Esophagus muscularis mucosa (tissue), 3 donors: ENCODE results near the gene PLS1.
"Not testable (repeated sequence)": the region's sequence is repeated elsewhere in the genome, so short reads cannot be mapped to it uniquely, and the experiment has no call there.

Experiments
- POLR2A ChIP-seq: fragments of 450-650 bp; IDR thresholded peaks from one replicate; pipeline ENCODE4 v1.6.1; 2017; ENCODE audit warnings: antibody characterized with exemption, moderate library complexity, mild to moderate bottlenecking, low read depth
- TF ChIP-seq, protein P1 (sequence below), 3 experiments: fragments of 200-600 bp in 2 of 3; fragments of 450-650 bp in 1 of 3; sonication (generic) in 2 of 3; IDR thresholded peaks; one replicate each; pipeline ENCODE4 v1.5.1; 2017 to 2019; ENCODE audit warnings: antibody characterized with exemption in 3 of 3, mild to moderate bottlenecking in 2 of 3, moderate library complexity in 1 of 3

DNA sequence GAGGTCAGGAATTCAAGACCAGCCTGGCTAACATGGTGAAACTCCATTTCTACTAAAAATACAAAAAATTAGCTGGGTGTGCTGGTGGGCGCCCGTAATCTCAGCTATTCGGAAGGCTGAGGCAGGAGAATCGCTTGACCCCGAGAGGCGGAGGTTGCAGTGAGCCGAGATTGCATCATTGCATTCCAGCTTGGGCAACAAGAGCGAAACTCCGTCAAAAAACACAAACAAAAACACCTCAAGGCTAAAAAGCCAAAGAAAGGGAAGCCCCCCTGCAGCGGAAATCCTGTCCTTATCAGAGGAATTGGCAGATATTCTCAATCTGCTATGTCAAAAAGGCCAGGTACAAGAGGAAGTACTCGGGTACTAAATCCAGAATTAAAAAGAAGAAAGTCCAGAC, 15.1 kb upstream of the PLS1 start:
- TF ChIP-seq, protein P1, sequence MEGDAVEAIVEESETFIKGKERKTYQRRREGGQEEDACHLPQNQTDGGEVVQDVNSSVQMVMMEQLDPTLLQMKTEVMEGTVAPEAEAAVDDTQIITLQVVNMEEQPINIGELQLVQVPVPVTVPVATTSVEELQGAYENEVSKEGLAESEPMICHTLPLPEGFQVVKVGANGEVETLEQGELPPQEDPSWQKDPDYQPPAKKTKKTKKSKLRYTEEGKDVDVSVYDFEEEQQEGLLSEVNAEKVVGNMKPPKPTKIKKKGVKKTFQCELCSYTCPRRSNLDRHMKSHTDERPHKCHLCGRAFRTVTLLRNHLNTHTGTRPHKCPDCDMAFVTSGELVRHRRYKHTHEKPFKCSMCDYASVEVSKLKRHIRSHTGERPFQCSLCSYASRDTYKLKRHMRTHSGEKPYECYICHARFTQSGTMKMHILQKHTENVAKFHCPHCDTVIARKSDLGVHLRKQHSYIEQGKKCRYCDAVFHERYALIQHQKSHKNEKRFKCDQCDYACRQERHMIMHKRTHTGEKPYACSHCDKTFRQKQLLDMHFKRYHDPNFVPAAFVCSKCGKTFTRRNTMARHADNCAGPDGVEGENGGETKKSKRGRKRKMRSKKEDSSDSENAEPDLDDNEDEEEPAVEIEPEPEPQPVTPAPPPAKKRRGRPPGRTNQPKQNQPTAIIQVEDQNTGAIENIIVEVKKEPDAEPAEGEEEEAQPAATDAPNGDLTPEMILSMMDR (IDR thresholded peaks at IDR 0.05) = not testable (repeated sequence)
- TF ChIP-seq POLR2A = not testable (repeated sequence)
